HCT116 (cell line): ENCODE measurements around the gene TTC12. TPM values are rescaled to one million over a fixed set of nuclear protein-coding genes. Genes with fewer than 3 reads are reported as not detected.

Experiments used
- ATAC-seq: fragments of 200-7000 bp; cut with Tn5 transposase; 2 replicates; pipeline ENCODE4 v1.9.1; 2020; ENCODE audit warnings: mild to moderate bottlenecking, moderate library complexity
- BruUV-seq: library from RNA; stranded (reverse); fragments of 400-500 nt; replicated peaks from 2 replicates; lab custom pipeline; 2021; lab: Mats Ljungman, UMichigan
- CTCF ChIA-PET: fragments of 300-600 bp; sonication (Branson Sonifier 250); formaldehyde crosslinking; loops from one replicate; lab custom pipeline; 2021; ENCODE audit warnings: antibody characterized with exemption; lab: Charles Lee
- POLR2A ChIA-PET: fragments of 300-600, 350-600 bp; sonication (Branson Sonifier 250); formaldehyde crosslinking; loops from one replicate; lab custom pipeline; 2021; ENCODE audit warnings: antibody characterized with exemption; lab: Charles Lee
- RAD21 ChIA-PET, 2 experiments: fragments of 300-600 bp; sonication (Branson Sonifier 250); formaldehyde crosslinking; loops; one replicate each; lab custom pipeline; 2023; ENCODE audit warnings: low total read pairs in 2 of 2; ENCODE audit not compliant: uncharacterized antibody in 2 of 2, unreplicated experiment in 2 of 2, low non-redundant PET in 1 of 2; lab: Charles Lee
- DNase-seq: peaks from one replicate; pipeline ENCODE4 v3.0.0-alpha.2; 2010; ENCODE audit warnings: low read depth, low spot score
- H2AFZ ChIP-seq: fragments of 200-600 bp; shearing (Covaris generic), sonication (generic); 2 replicates; pipeline ENCODE4 v1.6.1; 2017; ENCODE audit warnings: low read depth, mixed run types, mixed read lengths, antibody characterized with exemption, low read length; ENCODE audit not compliant: poor library complexity, severe bottlenecking
- H3K27ac ChIP-seq: 2 replicates; pipeline ENCODE4 v1.5.1; 2012; ENCODE audit warnings: low read depth, low read length
- H3K27me3 ChIP-seq: fragments of 200-600 bp; sonication (generic); 2 replicates; pipeline ENCODE4 v1.6.1; 2016; ENCODE audit warnings: mixed run types, low read length, mixed read lengths; ENCODE audit not compliant: insufficient read depth
- H3K36me3 ChIP-seq, 2 experiments: fragments of 200-500 bp in 1 of 2; fragments of 200-600 bp in 1 of 2; sonication (Bioruptor generic) in 1 of 2; sonication (generic) in 1 of 2; 2 replicates each; pipeline versions ENCODE4 v1.5.1 to v1.6.1; 2014 to 2016; ENCODE audit warnings: low read length in 2 of 2, inconsistent platforms in 1 of 2, mixed read lengths in 1 of 2, mixed run types in 1 of 2; ENCODE audit not compliant: insufficient read depth in 2 of 2, control insufficient read depth in 1 of 2
- H3K4me1 ChIP-seq, 2 experiments: fragments of 200-600 bp in 1 of 2; sonication (generic) in 1 of 2; 2 replicates each; pipeline versions ENCODE4 v1.5.1 to v1.6.1; 2012 to 2017; ENCODE audit warnings: low read length in 2 of 2, inconsistent platforms in 1 of 2, mild to moderate bottlenecking in 1 of 2, mixed read lengths in 1 of 2, mixed run types in 1 of 2, moderate library complexity in 1 of 2; ENCODE audit not compliant: insufficient read depth in 2 of 2, control insufficient read depth in 1 of 2
- H3K4me2 ChIP-seq: fragments of 200-600 bp; sonication (generic); 2 replicates; pipeline ENCODE4 v1.6.1; 2017; ENCODE audit warnings: mixed run types, low read length, mixed read lengths
- H3K4me3 ChIP-seq, 2 experiments: fragments of 200-600 bp in 1 of 2; sonication (generic) in 1 of 2; replicated peaks in 1 of 2; 2 replicates each; pipeline ENCODE4 v1.5.1; 2011 to 2016; ENCODE audit warnings: low read length in 2 of 2, control low read depth in 1 of 2, low read depth in 1 of 2, mild to moderate bottlenecking in 1 of 2, mixed read lengths in 1 of 2, mixed run types in 1 of 2
- H3K79me2 ChIP-seq: fragments of 200-600 bp; sonication (generic); 2 replicates; pipeline ENCODE4 v1.6.1; 2017; ENCODE audit warnings: mild to moderate bottlenecking, mixed run types, low read length, moderate library complexity, mixed read lengths; ENCODE audit not compliant: insufficient read depth
- H3K9ac ChIP-seq: fragments of 200-600 bp; sonication (generic); 2 replicates; pipeline ENCODE4 v1.6.1; 2016; ENCODE audit warnings: low read length, mixed read lengths
- H3K9me2 ChIP-seq: fragments of 200-600 bp; sonication (generic), shearing (Covaris generic); 2 replicates; pipeline ENCODE4 v1.6.1; 2017; ENCODE audit warnings: mixed run types, mild to moderate bottlenecking, moderate library complexity; ENCODE audit not compliant: insufficient read depth
- H3K9me3 ChIP-seq, 2 experiments: fragments of 200-500 bp in 1 of 2; fragments of 200-600 bp in 1 of 2; sonication (Bioruptor generic) in 1 of 2; sonication (generic) in 1 of 2; 2 replicates each; pipeline ENCODE4 v1.6.1; 2014 to 2017; ENCODE audit warnings: low read length in 2 of 2, mixed read lengths in 2 of 2, inconsistent platforms in 1 of 2, low read depth in 1 of 2, mild to moderate bottlenecking in 1 of 2, mixed run types in 1 of 2, moderate library complexity in 1 of 2; ENCODE audit not compliant: control insufficient read depth in 1 of 2, insufficient read depth in 1 of 2
- H4K20me1 ChIP-seq: fragments of 200-600 bp; sonication (generic), shearing (Covaris generic); 2 replicates; pipeline ENCODE4 v1.6.1; 2017; ENCODE audit warnings: mixed run types, mild to moderate bottlenecking, moderate library complexity; ENCODE audit not compliant: insufficient read depth
- CTCF ChIP-seq, 3 experiments: fragments of 200-600 bp in 1 of 3; sonication (generic) in 1 of 3; IDR thresholded peaks in 2 of 3; conservative IDR thresholded peaks in 1 of 3; 2 replicates each; pipeline ENCODE4 v1.5.1; 2012 to 2017; ENCODE audit warnings: low read depth in 2 of 3, low read length in 2 of 3, antibody characterized with exemption in 1 of 3, borderline replicate concordance in 1 of 3, control low read depth in 1 of 3, mild to moderate bottlenecking in 1 of 3, mixed read lengths in 1 of 3, mixed run types in 1 of 3, moderate library complexity in 1 of 3; ENCODE audit not compliant: insufficient read depth in 1 of 3
- EGR1 ChIP-seq: IDR thresholded peaks from 2 replicates; pipeline ENCODE4 v1.6.1; 2012; ENCODE audit warnings: low read depth
- EZH2phosphoT487 ChIP-seq: fragments of 200-600 bp; IDR thresholded peaks from 2 replicates; pipeline ENCODE4 v1.6.1; 2018; ENCODE audit warnings: antibody characterized with exemption, borderline replicate concordance
- FOSL1 ChIP-seq: IDR thresholded peaks from 2 replicates; pipeline ENCODE4 v1.6.1; 2012; ENCODE audit warnings: low read depth
- MAX ChIP-seq: IDR thresholded peaks from 2 replicates; pipeline ENCODE4 v1.6.1; 2012
- POLR2AphosphoS5 ChIP-seq: IDR thresholded peaks from 2 replicates; pipeline ENCODE4 v1.6.1; 2011; ENCODE audit warnings: mild to moderate bottlenecking, low read depth, low read length, moderate library complexity
- RAD21 ChIP-seq: IDR thresholded peaks from 2 replicates; pipeline ENCODE4 v1.6.1; 2012; ENCODE audit warnings: low read depth, mild to moderate bottlenecking
- REST ChIP-seq: IDR thresholded peaks from 2 replicates; pipeline ENCODE4 v1.6.1; 2012; ENCODE audit warnings: low read depth
- SIN3A ChIP-seq: IDR thresholded peaks from 2 replicates; pipeline ENCODE4 v1.6.1; 2012; ENCODE audit warnings: low read depth
- TCF7L2 ChIP-seq: IDR thresholded peaks from 2 replicates; pipeline ENCODE4 v1.7.0; 2011; ENCODE audit warnings: borderline replicate concordance, inconsistent platforms; ENCODE audit not compliant: insufficient read depth, insufficient read length; ENCODE audit errors: extremely low read depth
- YY1 ChIP-seq: IDR thresholded peaks from 2 replicates; pipeline ENCODE4 v1.6.1; 2011; ENCODE audit warnings: low read length, low read depth, moderate library complexity, mild to moderate bottlenecking; ENCODE audit not compliant: insufficient replicate concordance; ENCODE audit errors: extremely low read depth
- ZBTB33 ChIP-seq: IDR thresholded peaks from 2 replicates; pipeline ENCODE4 v1.6.1; 2011; ENCODE audit warnings: mild to moderate bottlenecking, low read length, moderate library complexity; ENCODE audit not compliant: insufficient replicate concordance; ENCODE audit errors: extremely low read depth
- ZFX ChIP-seq: fragments of 450-650 bp; IDR thresholded peaks from 2 replicates; pipeline ENCODE4 v1.6.1; 2017
- intact Hi-C: fragments of 100-400 bp; cut with micrococcal nuclease; formaldehyde crosslinking; loops from 2 replicates; pipeline ENCODE4 v1.10.0; 2022
- total RNA-seq: library from RNA; stranded (reverse); gene quantifications from one replicate; pipeline ENCODE4 v1.2.1, GENCODE V29; 2021; ENCODE audit not compliant: unreplicated experiment
- TF ChIP-seq, protein P1 (sequence below): IDR thresholded peaks from 2 replicates; pipeline ENCODE4 v1.6.1; 2012

The TTC12 gene
- total RNA-seq, 1 experiment from 2014 or later: 12.6 TPM

DNA sequence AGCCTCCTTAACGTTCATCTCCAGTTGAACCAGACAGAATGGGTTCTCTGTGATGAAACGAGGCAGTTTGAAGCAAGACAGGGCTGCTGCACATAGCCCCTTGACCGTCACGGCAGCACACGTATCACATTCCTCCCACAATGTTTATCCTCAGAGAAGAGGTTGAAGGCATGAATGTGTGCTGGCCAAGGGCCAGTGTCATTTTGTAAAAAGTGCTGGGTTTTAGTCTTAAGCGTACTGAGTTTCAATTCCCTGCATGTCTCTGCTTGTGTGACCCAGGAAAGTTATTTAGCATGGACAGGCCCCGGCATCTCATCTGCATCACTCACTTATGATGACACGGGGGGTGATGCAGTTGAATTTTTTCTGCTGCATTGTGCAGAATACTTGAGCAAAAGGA, 31.6 kb downstream of the TTC12 start:
- H3K9me3 ChIP-seq: no peaks in the 10 kb centered on the region
- BruUV-seq: no TSS peak
- H3K4me2 ChIP-seq: no peak overlapping the region
- no peaks in the 10 kb centered on the region for H3K9me2 ChIP-seq
- ATAC-seq: no peak
- no peak for DNase-seq
- POLR2A ChIA-PET: no interaction called here
- H4K20me1 ChIP-seq: no peaks in the 10 kb centered on the region
- no peaks in the 10 kb centered on the region for H3K27me3 ChIP-seq
- TF ChIP-seq REST: no peak
- no peak for TF ChIP-seq ZBTB33
- no peak for TF ChIP-seq ZFX
- no peak for TF ChIP-seq YY1
- TF ChIP-seq RAD21: no peak
- TF ChIP-seq MAX: no peak
- TF ChIP-seq EZH2phosphoT487: no peak
- TF ChIP-seq EGR1: no peak
- no peak for TF ChIP-seq POLR2AphosphoS5
- TF ChIP-seq CTCF (IDR thresholded peaks at IDR 0.05 in 2 of 3, conservative IDR thresholded peaks at IDR 0.05 in 1 of 3; ENCODE audit: borderline replicate concordance in 1 of 3, insufficient read depth in 1 of 3, low read depth in 2 of 3, low read length in 2 of 3): no peak
- TF ChIP-seq, protein P1, sequence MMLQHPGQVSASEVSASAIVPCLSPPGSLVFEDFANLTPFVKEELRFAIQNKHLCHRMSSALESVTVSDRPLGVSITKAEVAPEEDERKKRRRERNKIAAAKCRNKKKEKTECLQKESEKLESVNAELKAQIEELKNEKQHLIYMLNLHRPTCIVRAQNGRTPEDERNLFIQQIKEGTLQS: no peak
- TF ChIP-seq FOSL1: no peak
- TF ChIP-seq SIN3A: no peak
- no peak for TF ChIP-seq TCF7L2
- H3K4me3 ChIP-seq: no peak overlapping the region
- H3K36me3 ChIP-seq: no peaks in the 10 kb centered on the region
- intact Hi-C loops: no loop called here
- RAD21 ChIA-PET: no interaction called here
- CTCF ChIA-PET: interaction anchor here (1.2 kb wide), 1 partner anchor 11 kb away, joined by 3 read pairs; no protein-coding TSS in a partner anchor
- no peak overlapping the region for H3K27ac ChIP-seq
- H3K79me2 ChIP-seq: no peaks in the 10 kb centered on the region
- H3K4me1 ChIP-seq: no peaks in the 10 kb centered on the region
- no peak overlapping the region for H2AFZ ChIP-seq
- H3K9ac ChIP-seq: no peak overlapping the region
